ENCODE results near the gene ZNF789.

ZNF789 gene

GRCh38 chr7:99514050-99514449, 41.4 kb downstream of the ZNF789 start:
- no peak for DNase-seq

- DNase-seq: no peak
These were observed 48.7 kb downstream of the ZNF789 start for GRCh38 chr7:99521399-99521798.

- peak; percentile 4 to 34 for DNase-seq
These were observed 53.2 kb downstream of the ZNF789 start for GRCh38 chr7:99525713-99526440.

- no peak for DNase-seq
These were observed 58.7 kb downstream of the ZNF789 start for GRCh38 chr7:99531354-99531765.

GRCh38 chr7:99535667-99536066, 63.0 kb downstream of the ZNF789 start:
- no peak for DNase-seq

Data from NCI-H524 (cell line).